Measurements from ENCODE around the gene HGFAC.
"Not testable (repeated sequence)": the region's sequence is repeated elsewhere in the genome, so short reads cannot be mapped to it uniquely, and the experiment has no call there.

The HGFAC gene

GRCh38 chr4:3411190-3411589, 30.6 kb upstream of the HGFAC start:
- not testable (repeated sequence) for DNase-seq (ENCODE audit: low spot score)

- no peak for DNase-seq (ENCODE audit: low spot score)
These were observed 30.1 kb upstream of the HGFAC start for GRCh38 chr4:3411676-3412075.

GRCh38 chr4:3412257-3413020, 29.3 kb upstream of the HGFAC start:
- DNase-seq (ENCODE audit: low spot score): no peak

- DNase-seq (ENCODE audit: low spot score): no peak
These were observed 28.5 kb upstream of the HGFAC start for GRCh38 chr4:3413217-3413671.

- DNase-seq (ENCODE audit: low spot score): no peak
These were observed 27.9 kb upstream of the HGFAC start for GRCh38 chr4:3413675-3414420.

GRCh38 chr4:3414421-3415279, 27.1 kb upstream of the HGFAC start:
- DNase-seq (ENCODE audit: low spot score): no peak

- no peak for DNase-seq (ENCODE audit: low spot score)
These were observed 26.2 kb upstream of the HGFAC start for GRCh38 chr4:3415471-3416141.

GRCh38 chr4:3416270-3416669, 25.5 kb upstream of the HGFAC start:
- DNase-seq (ENCODE audit: low spot score): no peak

GRCh38 chr4:3416821-3417221, 24.9 kb upstream of the HGFAC start:
- no peak for DNase-seq (ENCODE audit: low spot score)

- no peak for DNase-seq (ENCODE audit: low spot score)
These were observed 24.3 kb upstream of the HGFAC start for GRCh38 chr4:3417448-3417847.

GRCh38 chr4:3418029-3418762, 23.6 kb upstream of the HGFAC start:
- DNase-seq (ENCODE audit: low spot score): peak; percentile 63

GRCh38 chr4:3419836-3420605, 21.7 kb upstream of the HGFAC start:
- no peak for DNase-seq (ENCODE audit: low spot score)

- DNase-seq (ENCODE audit: low spot score): no peak
These were observed 21.2 kb upstream of the HGFAC start for GRCh38 chr4:3420606-3420955.

GRCh38 chr4:3420956-3421355, 20.8 kb upstream of the HGFAC start:
- DNase-seq (ENCODE audit: low spot score): no peak

GRCh38 chr4:3421470-3421869, 20.3 kb upstream of the HGFAC start:
- no peak for DNase-seq (ENCODE audit: low spot score)

- no peak for DNase-seq (ENCODE audit: low spot score)
These were observed 19.4 kb upstream of the HGFAC start for GRCh38 chr4:3422241-3422801.

GRCh38 chr4:3422808-3423297, 18.9 kb upstream of the HGFAC start:
- DNase-seq (ENCODE audit: low spot score): no peak

GRCh38 chr4:3423406-3423805, 18.4 kb upstream of the HGFAC start:
- no peak for DNase-seq (ENCODE audit: low spot score)

- DNase-seq (ENCODE audit: low spot score): no peak
These were observed 17.8 kb upstream of the HGFAC start for GRCh38 chr4:3423952-3424351.

- no peak for DNase-seq (ENCODE audit: low spot score)
These were observed 17.2 kb upstream of the HGFAC start for GRCh38 chr4:3424522-3425095.
